NK-92 (cell line): ENCODE data around the gene TNFRSF9.
"Not testable (repeated sequence)": the region's sequence is repeated elsewhere in the genome, so short reads cannot be mapped to it uniquely, and the experiment has no call there.

ENCODE experiments used
- DNase-seq: peaks from one replicate; lab custom pipeline; 2025; ENCODE audit not compliant: unreplicated experiment; lab: John Stamatoyannopoulos, UW

The TNFRSF9 gene

DNA sequence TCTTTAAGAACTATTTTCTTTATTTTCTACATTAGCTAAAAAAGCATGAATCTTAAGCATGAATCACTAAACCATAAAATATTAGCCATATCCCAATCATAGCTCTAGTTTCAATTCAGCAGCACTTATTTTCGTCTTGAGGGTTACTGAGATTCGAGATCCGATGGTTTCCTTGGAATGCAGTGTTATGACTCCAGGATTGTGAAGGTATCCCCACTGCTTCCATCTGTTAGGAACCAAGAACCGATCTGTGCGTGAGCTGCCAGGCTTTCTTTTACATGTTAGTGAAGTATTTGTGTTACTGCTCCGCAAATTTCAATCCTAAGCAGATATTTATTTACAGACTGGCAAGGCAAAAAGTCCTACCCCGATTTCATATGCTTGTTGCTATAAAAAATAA lies 18.8 kb downstream of the TNFRSF9 start:
- no peak for DNase-seq

DNA sequence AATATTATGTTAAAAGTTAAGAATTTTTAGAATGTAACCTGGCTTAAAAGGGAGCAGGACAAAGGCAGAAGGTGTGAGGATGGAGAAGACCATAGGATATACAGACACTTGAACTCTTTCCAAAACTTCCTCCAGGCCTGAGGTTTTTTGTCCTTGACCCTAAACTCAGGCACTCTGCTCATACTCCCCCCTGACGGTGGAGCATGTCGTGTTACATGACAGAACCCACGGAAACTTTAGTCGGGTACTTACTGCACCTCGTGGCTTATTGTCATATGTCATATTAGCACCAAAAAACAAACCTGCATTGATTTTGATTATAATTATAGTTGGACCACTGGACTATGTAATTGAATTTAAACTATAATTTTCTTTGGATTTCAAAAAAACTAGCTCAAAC lies 20.8 kb downstream of the TNFRSF9 start:
- no peak for DNase-seq

DNA sequence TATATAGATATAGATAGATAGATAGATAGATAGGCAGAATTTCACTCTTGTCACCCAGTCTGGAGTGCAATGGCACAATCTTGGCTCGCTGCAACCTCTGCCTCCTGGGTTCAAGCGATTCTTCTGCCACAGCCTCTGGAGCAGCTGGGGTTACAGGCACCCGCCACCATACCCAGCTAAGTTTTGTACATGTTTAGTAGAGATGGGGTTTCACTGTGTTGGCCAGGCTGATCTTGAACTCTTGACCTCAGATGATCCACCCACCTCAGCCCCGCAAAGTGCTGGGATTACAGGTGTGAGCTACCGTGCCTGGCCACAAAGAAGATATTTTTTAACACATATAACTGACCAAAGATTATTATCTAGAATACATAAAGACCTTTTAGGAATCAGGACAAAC lies 22.7 kb downstream of the TNFRSF9 start:
- not testable (repeated sequence) for DNase-seq

DNA sequence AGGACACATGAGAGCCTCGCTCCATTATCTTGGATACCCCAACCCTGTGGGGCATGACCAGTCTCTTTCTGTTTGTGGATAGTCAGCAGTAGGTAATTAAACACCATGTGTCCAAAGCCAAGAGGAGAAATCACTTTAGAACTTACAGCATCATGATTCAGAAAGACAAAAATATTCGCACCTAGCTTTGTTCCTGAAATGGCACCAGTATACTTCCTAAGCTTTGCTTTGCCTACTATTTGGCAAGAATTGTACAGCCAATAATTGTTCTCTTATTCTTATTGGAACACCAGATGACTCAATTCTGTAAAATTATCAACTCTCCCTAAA lies 24.2 kb downstream of the TNFRSF9 start:
- DNase-seq, result no peak

DNA sequence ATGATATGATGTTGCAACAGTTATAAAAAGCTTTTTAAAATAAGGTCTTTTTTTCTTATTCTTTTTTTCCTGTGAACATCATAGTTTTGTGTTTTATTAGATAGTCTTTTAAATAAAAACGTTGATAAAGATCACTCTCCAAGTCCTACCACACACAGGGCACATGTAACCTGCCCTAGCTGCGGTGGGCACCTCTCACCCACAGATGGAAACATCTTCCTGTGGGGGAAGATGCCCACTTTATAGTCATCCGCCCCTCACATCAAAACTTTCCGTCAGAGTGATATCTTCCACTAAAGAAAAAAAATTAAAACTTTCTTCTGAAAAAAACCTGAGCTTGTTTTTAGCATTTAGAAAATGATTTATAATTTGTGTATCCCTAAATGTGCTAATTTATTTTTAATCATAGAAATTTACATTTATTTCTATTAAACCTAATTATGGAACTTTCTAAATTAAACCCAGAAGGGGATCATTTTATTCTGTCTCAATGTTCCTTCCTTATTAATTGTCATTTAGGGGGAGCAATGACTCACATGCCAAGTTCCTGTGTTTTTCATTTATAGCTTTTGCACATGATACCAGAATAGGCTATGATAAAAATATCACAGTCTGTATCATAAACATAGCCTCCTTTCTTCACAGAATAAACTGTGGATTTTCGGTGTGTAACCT lies 24.7 kb downstream of the TNFRSF9 start:
- no peak for DNase-seq

DNA sequence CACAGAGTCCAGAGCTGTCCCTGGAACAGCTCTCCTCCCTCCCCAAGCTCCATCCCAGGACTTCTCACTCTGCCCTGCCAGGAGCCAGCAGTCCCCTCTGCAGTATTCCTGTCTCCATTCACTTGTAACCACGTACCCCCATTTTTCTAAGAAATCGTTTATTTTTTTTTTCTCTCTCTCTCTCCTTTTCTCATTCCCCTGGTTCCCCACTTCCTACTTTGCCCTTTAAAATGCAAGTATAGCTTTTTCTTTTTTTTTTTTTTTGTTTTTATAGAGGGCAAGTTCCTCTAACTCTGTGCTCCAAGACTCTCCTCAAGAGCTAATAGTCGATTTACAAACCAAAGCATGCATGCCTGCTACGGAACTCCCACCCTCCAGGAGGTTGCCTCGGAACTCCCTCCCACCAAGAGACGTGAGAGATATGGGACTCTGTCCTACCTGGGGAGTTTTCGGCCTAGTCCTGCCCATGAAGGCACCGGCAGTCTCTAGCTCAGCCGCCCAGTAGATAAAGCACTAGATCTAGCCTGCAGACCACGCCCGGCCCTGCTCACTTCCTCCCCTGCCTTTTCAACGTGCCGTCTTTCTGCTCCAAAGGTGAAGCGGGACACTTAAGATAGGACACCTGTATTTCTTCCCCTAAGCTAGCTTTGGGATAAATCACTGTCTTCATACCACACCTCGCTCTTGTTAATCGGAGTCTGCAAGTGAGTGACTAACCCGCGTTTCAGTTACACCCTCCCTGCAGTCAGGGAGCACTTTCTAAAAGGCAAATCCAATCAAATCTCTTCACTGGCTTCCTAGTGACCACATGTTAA lies 27.7 kb downstream of the TNFRSF9 start:
- no peak for DNase-seq

DNA sequence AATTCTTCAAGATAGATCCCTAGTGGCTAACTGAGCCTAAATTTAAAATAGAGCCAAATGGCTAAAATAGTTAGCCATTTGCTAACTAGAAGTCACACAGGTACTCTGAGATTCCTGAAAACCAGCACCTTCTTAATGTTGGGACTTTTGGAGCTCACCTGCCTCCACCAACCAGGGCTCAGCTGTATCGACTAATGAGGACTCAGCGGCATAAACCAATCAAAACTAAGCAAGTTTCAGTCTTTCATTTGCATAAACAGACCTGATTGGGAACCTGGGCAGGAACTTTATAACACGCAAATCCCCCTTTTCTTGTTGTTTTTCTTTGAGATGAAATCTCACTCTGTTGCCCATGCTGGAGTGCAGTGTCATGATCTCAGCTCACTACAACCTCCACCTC lies 28.5 kb downstream of the TNFRSF9 start:
- no peak for DNase-seq

DNA sequence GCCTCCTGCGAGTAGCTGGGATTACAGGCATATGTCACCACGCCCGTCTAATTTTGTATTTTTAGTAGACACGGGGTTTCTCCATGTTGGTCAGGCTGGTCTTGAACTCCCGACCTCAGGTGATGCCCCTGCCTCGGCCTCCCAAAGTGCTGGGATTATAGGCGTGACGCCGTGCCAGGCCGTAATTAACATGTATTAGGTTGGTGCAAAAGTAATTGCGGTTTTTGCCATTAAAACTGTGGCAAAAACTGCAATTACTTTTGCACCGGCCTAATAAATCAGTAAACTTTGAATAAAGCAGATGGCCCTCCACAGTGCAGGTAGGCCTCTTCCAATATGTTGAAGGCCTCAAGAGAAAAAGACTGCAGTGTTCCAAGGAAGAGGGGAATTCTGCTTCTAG lies 35.4 kb downstream of the TNFRSF9 start:
- DNase-seq, result no peak

DNA sequence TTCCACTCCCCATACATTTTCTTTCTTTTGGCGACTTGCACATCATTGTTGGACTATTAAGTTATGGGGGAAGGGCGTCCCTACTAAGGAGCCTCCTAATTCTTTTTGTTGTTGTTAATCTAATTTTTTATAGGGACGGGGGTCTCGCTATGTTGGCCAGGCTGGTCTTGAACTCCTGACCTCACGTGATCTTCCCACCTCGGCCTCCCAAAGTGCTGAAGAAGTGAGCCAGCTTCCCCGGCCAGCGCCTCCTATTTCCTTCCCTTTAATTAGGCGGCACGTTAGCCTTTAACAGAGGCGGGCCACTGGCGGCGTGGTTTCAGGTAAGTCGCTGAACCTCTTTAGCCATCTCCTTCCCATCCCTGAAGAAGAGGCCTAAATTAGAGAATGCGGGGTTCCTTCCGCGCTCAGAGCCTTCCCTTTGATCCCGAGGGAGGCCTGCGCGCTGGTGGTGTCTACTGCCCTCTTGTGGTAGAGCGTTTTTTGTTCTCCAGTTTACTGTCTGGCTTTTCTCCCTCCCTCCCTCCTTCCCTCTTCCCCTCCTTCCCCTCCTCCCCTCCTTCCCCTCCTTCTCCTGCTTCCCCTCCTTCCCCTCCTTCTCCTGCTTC lies 38.1 kb downstream of the TNFRSF9 start:
- no peak for DNase-seq

DNA sequence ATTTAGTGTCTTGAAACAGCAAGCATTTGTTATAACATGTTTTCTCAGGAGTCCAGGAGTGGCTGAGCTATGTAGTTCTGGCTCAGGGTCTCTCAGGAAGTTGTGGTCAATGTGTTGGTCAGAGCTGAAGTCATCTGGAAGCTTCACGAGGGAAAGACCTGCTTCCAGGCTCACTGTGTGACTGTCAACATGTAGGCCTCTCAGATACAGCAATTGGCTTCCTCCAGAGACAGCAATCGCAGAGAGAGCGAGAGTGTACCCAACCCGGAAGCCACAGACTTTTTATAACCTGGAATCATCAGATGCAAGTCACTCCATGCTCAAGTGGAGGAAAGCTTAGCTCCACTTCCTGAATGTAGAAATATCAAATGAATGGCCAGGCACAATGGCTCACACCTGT lies 40.9 kb downstream of the TNFRSF9 start:
- DNase-seq, result no peak

DNA sequence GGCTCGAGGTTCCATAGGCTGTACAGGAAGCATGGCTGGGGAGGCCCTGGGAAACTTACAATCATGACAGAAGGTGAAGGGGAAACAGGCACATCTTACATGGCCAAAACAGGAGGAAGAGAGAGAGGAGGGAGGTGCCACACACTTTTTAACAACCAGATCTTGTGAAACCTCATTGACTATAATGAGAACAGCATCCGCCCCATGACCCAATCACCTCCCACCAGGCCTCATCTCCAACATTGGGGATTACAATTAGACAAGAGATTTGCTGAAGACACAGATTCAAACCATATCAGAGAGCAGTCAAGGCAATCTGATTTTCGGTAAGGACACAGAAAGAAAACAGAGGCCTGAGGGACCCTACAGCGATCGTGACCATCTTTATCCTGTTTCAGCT lies 41.7 kb downstream of the TNFRSF9 start:
- DNase-seq, result no peak

DNA sequence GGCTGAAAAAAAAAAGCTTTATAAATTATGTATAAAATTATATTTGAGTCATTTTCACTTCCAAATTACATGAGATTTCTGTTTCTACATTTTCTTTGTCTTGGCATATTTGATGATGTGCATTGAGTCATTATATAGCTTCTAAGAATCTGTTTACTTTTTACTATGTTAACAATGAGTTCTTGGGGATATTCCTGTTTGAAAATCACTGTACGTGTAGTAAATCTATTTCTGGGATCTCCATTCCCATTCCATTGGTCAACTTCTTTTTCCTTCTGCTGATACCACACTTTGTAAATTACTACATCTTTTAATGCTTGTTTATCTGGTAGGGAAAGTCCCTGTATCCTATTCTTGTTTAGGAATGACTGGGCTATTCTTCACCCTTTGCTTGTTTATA lies 43.6 kb downstream of the TNFRSF9 start:
- no peak for DNase-seq

DNA sequence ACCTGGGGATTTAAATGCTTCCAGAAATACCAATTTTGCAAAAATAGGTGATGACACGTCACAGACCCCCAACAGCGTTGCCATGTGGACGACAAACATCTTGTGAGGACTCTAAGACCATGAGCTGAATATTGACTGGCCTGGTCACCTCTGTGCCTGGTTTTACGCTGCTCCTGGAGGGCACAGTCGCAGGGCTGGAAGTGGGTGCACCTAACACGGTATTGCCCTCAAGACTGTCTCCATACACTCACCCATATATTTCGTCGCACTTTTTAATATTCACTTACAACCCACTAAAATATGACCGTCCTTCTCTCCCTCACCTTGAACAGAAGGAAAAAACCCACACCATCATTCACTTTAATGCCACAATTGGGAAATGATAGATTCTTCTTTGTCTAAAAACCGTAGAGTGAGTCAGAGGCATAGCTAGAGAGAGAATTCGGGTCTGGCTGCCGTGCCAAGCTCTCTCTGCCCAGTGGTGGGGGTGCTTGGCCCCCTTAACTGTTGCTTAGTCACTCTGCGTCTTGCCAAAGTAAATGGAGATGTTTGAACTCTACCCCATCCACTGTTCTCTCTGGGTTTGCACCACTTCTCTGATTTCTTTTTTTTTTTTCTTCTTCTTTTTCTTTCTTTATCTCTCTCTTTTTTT lies 47.0 kb downstream of the TNFRSF9 start:
- no peak for DNase-seq

DNA sequence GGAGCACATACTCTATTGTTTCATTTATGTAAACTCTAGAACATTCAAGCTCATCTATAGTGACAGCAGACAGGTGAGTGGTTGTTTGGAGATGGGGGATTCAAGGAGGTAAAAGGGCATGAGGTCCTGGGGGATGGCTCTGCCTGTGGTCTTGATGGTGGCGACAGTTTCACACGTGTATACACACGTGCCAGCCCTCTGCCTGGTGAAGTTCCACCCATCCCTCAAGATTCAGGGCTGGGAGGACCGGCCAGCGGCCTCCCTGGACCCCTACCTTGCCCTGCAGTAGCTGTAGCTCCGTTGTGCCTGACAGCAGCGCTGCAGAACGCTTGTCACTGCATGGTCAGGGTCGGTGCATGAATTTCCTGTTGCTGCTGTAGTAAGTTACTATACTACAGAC lies 48.8 kb downstream of the TNFRSF9 start:
- DNase-seq, result no peak

DNA sequence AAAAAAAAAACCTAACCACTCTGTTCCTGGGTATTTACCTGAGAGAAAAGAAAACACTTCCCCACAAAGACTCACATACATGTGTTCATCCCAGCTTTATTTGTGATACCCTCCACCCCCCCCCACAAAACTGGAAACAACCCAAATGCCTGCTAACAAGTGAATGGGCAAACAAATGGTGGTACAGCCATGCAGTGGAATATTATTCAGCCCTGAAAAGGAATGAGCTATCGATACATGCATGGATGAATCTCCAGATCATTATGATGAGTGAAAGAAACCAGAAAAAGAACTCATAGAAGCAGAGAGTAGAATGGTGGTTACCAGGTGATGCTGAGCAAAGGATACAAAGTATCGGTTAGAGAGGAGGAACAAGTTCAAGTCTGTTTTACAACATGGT lies 49.8 kb downstream of the TNFRSF9 start:
- no peak for DNase-seq

DNA sequence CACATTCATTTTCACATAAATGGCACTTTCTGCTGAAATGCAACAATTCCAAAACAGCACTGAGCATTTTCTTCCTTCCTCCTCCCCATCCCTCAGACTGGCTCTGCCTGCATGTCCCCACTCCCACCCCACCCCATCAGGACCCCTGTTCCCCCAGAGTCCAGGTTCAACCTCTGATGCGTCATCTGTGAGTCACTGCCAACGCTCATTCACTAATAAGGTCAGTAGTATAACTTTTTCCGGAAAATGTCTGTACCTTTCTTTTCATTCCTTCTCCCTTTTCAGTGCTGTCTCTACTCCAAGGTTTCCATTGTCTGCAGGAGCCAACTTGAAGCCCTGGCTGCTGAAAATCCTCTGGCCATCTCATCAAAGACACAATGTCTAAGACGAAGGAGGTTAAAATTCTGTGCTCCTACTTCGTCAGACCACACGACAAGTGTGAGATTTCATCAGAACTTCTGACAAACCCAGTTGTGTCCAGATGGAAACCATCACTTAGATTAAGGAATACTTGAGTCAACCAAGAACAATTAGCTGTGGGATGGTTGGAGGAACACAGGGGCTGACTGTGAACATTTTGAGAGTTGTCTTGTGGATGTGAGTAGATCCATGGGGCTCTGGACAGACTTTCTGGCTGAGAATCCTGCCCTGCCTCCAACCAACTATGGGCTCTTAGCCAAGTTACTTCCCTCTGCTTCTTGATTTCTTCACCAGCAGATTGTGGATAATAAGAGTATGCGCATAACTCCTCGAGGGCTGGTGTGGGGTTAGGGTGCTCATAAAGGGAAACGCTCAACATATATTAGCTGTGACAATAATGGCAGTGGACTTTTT lies 52.2 kb downstream of the TNFRSF9 start:
- no peak for DNase-seq

DNA sequence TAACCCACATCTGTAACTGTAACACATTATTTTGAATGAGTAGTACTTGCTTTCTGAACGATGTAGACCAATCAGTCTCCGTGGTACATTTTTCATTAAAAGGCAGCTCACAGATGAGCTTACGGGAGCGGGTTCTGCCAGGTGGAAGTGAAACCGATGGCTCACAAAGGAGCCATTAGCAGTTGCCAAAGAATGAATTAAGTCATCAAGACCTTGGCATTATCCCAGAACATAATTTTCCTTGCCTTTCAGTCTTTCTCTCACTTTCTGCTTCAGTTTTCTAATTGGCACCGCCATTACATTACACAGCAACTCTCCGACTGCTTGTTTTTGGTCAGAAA lies 54.3 kb downstream of the TNFRSF9 start:
- DNase-seq, result no peak

DNA sequence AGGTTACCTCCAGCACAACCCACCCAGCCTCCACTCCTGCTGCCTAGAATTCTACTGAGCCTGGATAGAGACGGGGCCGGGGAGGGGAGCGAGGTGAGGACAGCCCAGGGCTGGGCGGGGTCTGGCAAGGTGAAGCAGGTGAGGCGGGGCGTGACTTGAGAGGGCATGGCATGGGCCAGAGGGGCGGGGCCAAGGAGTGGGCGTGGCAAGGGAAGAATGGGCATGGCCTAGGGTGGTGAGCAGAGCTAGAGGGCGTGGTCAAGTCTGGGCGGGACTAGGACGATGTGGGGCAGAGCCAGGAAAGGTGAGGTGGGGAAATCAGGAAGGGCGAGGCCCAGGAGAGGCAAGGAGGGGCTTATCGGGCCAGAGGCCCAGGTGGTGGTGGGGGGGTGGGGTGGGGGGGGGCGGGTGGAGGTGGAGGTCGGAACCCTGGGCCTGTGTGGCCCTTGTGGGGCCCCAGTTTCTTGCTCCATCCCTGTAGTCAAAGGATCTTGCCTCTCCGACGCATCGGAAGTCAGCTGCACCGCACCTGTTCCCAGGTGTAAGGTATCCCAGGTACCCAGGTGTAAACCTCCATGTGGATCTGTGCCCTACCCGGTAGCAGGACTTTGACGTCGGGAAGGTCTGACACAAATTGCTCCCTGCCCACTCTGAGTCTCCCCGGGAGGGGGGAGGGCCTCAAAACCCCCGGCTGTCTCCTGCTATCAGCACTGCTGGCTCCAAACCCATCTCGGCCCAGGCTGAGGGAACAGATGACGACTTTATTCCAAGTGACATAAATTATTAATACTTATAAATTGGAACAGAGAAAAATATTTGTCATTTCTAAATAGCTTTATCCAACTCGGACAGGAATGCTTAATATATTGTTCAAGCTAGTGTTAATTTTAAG lies 54.9 kb downstream of the TNFRSF9 start:
- DNase-seq, result no peak

DNA sequence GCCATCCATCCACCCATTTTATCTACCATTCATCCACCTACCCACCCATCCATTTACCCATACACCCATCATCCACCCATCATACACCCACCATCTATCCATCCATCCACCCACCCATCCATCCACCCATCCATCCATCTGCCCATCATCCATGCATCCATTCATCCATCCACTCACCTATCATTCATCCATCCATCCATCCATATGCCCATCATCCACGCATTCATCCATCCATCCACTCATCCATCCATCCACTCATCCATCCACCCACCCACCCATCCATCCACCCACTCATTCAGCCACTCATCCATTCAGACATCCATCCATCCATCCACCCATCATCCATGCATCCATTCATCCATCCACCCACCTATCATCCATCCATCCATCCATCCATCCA lies 55.9 kb downstream of the TNFRSF9 start:
- no peak for DNase-seq

DNA sequence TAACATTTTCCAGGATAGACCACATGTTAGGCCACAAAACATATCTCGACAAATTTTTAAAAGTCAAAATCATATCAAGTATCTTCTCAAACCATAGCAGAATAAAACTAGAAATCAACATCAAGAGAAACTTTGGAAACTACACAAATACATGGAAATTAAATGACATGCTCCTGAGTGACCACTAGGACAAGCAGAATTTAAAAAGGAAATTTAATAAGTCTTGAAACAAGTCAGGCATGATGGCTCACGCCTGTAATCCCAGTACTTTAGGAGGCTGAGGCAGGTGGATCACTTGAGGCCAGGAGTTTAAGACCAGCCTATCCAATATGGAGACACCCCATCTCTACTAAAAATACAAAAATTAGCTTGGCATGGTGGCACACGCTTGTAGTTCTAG lies 61.4 kb downstream of the TNFRSF9 start:
- DNase-seq, result no peak
